Measurements from ENCODE around the gene PPP3CA.

DNA sequence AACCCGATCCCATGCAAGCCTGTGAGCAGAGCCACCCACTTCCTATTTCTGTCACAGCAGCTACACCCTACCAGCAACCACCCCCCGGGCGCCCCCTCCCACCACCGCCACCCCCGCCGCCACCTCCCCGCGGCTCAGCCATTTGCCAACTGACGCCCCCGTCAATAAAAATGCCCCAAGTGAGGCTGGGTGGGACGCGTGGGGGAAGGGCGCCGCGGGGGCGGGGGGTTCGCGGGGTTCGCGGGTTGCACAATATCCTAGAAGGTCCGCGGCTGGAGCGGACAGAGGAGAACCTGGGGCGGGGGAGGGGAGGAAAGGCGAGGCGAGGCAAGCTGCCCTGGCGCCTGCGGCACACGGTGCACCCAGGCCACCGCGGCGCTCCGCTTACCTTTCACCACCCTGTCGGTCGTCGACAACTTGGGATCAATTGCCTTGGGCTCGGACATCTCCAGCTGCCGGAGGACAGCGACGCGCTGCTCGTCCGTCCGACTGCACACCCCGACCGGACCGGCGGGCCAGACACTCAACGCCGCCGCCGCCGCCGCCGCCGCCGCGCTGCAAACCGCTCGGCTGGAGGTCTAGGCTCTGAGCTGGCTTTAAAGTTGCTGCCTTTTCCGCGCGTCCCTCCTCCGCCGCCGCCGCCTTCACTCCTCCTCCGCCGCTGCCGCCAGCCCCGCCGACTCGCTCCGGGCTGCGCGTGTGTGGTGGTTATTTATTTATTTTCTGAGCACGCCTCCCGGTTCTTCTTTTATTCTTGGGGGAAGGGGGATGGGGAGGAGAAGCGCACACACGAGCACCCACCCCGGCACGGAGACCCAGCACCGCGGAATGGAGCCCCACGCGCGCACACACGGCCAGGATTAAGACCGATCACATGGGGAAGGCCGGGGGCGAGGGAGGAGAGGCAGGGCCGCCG is 717 bp downstream of the PPP3CA start:
- TF ChIP-seq EZH2 (IDR thresholded peaks at IDR 0.05; ENCODE audit: borderline replicate concordance, low read depth, low read length, poor library complexity, severe bottlenecking), result no peak
- TF ChIP-seq, protein P1, sequence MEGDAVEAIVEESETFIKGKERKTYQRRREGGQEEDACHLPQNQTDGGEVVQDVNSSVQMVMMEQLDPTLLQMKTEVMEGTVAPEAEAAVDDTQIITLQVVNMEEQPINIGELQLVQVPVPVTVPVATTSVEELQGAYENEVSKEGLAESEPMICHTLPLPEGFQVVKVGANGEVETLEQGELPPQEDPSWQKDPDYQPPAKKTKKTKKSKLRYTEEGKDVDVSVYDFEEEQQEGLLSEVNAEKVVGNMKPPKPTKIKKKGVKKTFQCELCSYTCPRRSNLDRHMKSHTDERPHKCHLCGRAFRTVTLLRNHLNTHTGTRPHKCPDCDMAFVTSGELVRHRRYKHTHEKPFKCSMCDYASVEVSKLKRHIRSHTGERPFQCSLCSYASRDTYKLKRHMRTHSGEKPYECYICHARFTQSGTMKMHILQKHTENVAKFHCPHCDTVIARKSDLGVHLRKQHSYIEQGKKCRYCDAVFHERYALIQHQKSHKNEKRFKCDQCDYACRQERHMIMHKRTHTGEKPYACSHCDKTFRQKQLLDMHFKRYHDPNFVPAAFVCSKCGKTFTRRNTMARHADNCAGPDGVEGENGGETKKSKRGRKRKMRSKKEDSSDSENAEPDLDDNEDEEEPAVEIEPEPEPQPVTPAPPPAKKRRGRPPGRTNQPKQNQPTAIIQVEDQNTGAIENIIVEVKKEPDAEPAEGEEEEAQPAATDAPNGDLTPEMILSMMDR (conservative IDR thresholded peaks at IDR 0.05; ENCODE audit: low read depth, low read length), result no peak

Measured in A673 (cell line).